ENCODE results near the gene CDPF1.

DNA sequence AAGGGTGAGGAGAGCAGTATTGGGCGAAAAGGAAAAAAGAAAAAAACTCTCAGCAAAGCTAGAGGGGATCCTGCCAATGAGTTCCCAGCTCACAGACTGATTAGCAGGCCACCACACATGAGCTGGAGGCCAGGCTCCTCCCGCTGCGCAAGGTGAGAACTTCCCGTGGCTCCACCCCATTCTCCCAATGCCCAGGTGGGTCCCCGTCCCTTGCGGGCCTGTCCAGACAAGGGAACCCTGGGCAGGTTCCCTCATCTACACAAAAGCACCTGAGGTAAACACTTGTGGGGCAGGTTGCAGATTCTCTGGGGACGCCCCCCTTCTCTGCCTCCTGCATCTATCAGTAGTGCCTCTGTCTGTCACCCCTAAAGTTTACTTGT lies 46.5 kb downstream of the CDPF1 start:
- TF ChIP-seq POLR2A (IDR thresholded peaks at IDR 0.05; ENCODE audit: low read length), result no peak
- no peak for TF ChIP-seq GATA1 (IDR thresholded peaks at IDR 0.05; ENCODE audit: low read depth, low read length)
